Caco-2 (cell line): ENCODE results near the gene FLT3LG. TPM values are rescaled to one million over a fixed set of nuclear protein-coding genes. Genes with fewer than 3 reads are reported as not detected.
A peak's percentile ranks its signal among the peaks of the same experiment; 100 is the strongest.

Experiments
- BruUV-seq: library from RNA; stranded (reverse); fragments of 400-500 nt; replicated peaks from 2 replicates; lab custom pipeline; 2021; lab: Mats Ljungman, UMichigan
- CTCF ChIA-PET: fragments of 300-600 bp; sonication (Branson Sonifier 250); formaldehyde crosslinking; loops from one replicate; lab custom pipeline; 2022; ENCODE audit warnings: antibody characterized with exemption; lab: Charles Lee
- POLR2A ChIA-PET: fragments of 300-600 bp; sonication (Branson Sonifier 250); formaldehyde crosslinking; loops from one replicate; lab custom pipeline; 2022; ENCODE audit warnings: antibody characterized with exemption; lab: Charles Lee
- DNase-seq, 2 experiments: peaks; one replicate each; pipeline versions ENCODE4 v3.0.0 to v3.0.0-alpha.2; 2020 to 2022
- H3K27me3 ChIP-seq: replicated peaks from 2 replicates; pipeline ENCODE4 v1.6.0; 2011; ENCODE audit warnings: low read length; ENCODE audit not compliant: control insufficient read depth, insufficient read depth
- H3K36me3 ChIP-seq: 2 replicates; pipeline ENCODE4 v1.5.1; 2011; ENCODE audit warnings: low read length; ENCODE audit not compliant: control insufficient read depth, insufficient read depth
- H3K4me1 ChIP-seq: fragments of 250-450 bp; sonication (Bioruptor Pico); 2 replicates; pipeline ENCODE4 v1.5.1; 2020; ENCODE audit warnings: mild to moderate bottlenecking
- H3K4me3 ChIP-seq: 2 replicates; pipeline ENCODE4 v1.5.1; 2011; ENCODE audit warnings: low read depth, mild to moderate bottlenecking, control low read depth, low read length
- H3K9me3 ChIP-seq: fragments of 250-450 bp; sonication (Bioruptor Pico); 2 replicates; pipeline ENCODE4 v1.5.1; 2020; ENCODE audit warnings: mild to moderate bottlenecking, moderate library complexity
- H3K27ac Mint-ChIP-seq: one replicate; pipeline ENCODE4 v1.8.0; 2022; ENCODE audit warnings: mixed read lengths; ENCODE audit not compliant: unreplicated experiment
- H3K27me3 Mint-ChIP-seq: one replicate; pipeline ENCODE4 v1.8.0; 2022; ENCODE audit warnings: mixed read lengths; ENCODE audit not compliant: insufficient read depth, unreplicated experiment
- H3K36me3 Mint-ChIP-seq: one replicate; pipeline ENCODE4 v1.8.0; 2022; ENCODE audit warnings: mild to moderate bottlenecking, mixed read lengths; ENCODE audit not compliant: insufficient read depth, unreplicated experiment
- H3K4me1 Mint-ChIP-seq: one replicate; pipeline ENCODE4 v1.8.0; 2022; ENCODE audit warnings: low read depth, mixed read lengths; ENCODE audit not compliant: unreplicated experiment
- H3K4me3 Mint-ChIP-seq: one replicate; pipeline ENCODE4 v1.8.0; 2022; ENCODE audit warnings: mild to moderate bottlenecking, moderate library complexity, mixed read lengths; ENCODE audit not compliant: unreplicated experiment
- H3K9me3 Mint-ChIP-seq: one replicate; pipeline ENCODE4 v1.8.0; 2022; ENCODE audit warnings: mixed read lengths; ENCODE audit not compliant: unreplicated experiment
- intact Hi-C: fragments of 100-400 bp; cut with micrococcal nuclease; formaldehyde crosslinking; loops from one replicate; pipeline ENCODE4 v1.10.0; 2022; ENCODE audit not compliant: unreplicated experiment
- total RNA-seq: library from RNA; stranded (reverse); gene quantifications from 2 replicates; pipeline ENCODE4 v1.2.3, GENCODE V29; 2022
- TF ChIP-seq, protein P1 (sequence below), 2 experiments: fragments of 200-600 bp in 1 of 2; IDR thresholded peaks; 1 replicate in 1 of 2; 2 replicates in 1 of 2; pipeline versions ENCODE4 v1.5.1 to v1.8.0; 2011 to 2022; ENCODE audit warnings: antibody characterized with exemption in 1 of 2, control low read depth in 1 of 2, inconsistent platforms in 1 of 2, low read depth in 1 of 2, low read length in 1 of 2, mild to moderate bottlenecking in 1 of 2, moderate library complexity in 1 of 2; ENCODE audit not compliant: insufficient read depth in 1 of 2, severe bottlenecking in 1 of 2, unreplicated experiment in 1 of 2

Gene FLT3LG
- total RNA-seq, 1 experiment from 2014 or later = 2.1 TPM

DNA sequence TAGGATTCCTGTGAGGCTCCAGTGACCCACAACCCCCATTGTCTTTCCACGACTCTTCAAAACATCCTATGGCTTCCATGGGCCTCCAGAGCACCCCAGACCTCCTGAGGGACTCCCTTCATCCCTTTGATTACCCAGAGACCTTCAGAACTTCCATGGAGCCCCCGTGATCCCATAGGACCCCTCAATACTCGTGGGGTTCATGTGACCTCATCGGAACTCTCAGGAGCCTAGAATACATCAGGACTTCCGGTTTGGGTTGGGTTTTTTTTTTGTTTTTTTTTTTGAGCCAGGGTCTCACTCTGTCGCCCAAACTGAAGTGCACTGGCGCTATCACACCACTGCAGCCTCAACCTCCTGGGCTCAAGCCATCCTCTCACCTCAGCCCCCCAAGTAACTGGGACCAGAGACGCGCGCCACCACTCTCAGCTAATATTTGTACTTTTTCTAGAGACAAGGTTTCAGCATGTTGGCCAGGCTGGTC is 20.2 kb upstream of the FLT3LG start:
- CTCF ChIA-PET = interaction anchor here (1.0 to 1.3 kb wide), 9 partner anchors 18 to 460 kb away, joined by 3 to 7 read pairs (median 3); partner anchors contain the start of genes GYS1 and RUVBL2
- Mint-ChIP-seq H3K9me3 (no peaks in the 10 kb centered on the region), H3K27ac (peak overlapping the region; percentile 100), H3K36me3 (peaks cover 49% of the 10 kb centered on the region), H3K4me3 (peak overlapping the region; percentile 98), H3K27me3 (no peaks in the 10 kb centered on the region), H3K4me1 (peaks cover 10% of the 10 kb centered on the region)
- Histone ChIP-seq H3K4me3 (peak overlapping the region; percentile 61), H3K4me1 (peaks cover 6% of the 10 kb centered on the region; the same call in 1 of the 2 replicates), H3K27me3 (no peaks in the 10 kb centered on the region), H3K36me3 (peaks cover 5% of the 10 kb centered on the region), H3K9me3 (no peaks in the 10 kb centered on the region)
- POLR2A ChIA-PET = interaction anchor here (0.6 to 1.0 kb wide), 13 partner anchors 9 to 188 kb away, joined by 3 to 14 read pairs (median 5); partner anchors contain the start of genes PRRG2, RPS11, RRAS and SCAF1
- TF ChIP-seq, protein P1, sequence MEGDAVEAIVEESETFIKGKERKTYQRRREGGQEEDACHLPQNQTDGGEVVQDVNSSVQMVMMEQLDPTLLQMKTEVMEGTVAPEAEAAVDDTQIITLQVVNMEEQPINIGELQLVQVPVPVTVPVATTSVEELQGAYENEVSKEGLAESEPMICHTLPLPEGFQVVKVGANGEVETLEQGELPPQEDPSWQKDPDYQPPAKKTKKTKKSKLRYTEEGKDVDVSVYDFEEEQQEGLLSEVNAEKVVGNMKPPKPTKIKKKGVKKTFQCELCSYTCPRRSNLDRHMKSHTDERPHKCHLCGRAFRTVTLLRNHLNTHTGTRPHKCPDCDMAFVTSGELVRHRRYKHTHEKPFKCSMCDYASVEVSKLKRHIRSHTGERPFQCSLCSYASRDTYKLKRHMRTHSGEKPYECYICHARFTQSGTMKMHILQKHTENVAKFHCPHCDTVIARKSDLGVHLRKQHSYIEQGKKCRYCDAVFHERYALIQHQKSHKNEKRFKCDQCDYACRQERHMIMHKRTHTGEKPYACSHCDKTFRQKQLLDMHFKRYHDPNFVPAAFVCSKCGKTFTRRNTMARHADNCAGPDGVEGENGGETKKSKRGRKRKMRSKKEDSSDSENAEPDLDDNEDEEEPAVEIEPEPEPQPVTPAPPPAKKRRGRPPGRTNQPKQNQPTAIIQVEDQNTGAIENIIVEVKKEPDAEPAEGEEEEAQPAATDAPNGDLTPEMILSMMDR (IDR thresholded peaks at IDR 0.05; ENCODE audit: insufficient read depth in 1 of 2, low read depth in 1 of 2, low read length in 1 of 2, severe bottlenecking in 1 of 2, unreplicated experiment in 1 of 2) = no peak
- intact Hi-C loops = loop anchor here (1.0 kb wide), 2 partner anchors 34 to 43 kb away; partner anchors contain the start of genes RPL13A and RPS11
- TSS peak; percentile 90 for BruUV-seq
- DNase-seq = no peak

DNA sequence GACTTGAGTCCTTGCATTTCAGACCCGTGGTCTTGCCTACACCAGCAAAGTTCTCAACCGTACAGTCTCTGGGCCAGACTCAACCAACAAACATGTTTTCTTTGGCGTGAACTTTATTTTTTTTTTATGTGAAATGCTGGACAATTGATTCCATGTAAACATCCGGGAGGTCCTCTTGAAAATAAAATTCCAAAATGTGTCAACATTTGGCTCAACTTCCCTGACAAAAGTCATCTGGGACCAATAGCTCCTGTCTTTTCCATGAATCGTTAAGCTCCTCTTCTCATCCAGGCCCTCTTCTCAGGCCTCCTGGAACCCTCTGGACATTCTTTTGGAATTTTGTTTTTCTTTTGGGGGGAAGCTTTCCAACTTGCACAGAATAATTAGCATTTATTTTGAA is 18.2 kb upstream of the FLT3LG start:
- Histone ChIP-seq H3K4me3 (no peak overlapping the region), H3K9me3 (no peaks in the 10 kb centered on the region), H3K27me3 (no peaks in the 10 kb centered on the region), H3K4me1 (peaks cover 6% of the 10 kb centered on the region; the same call in 1 of the 2 replicates), H3K36me3 (no peaks in the 10 kb centered on the region; the same call in none of the 2 replicates)
- Mint-ChIP-seq H3K9me3 (no peaks in the 10 kb centered on the region), H3K27me3 (no peaks in the 10 kb centered on the region), H3K4me3 (peak overlapping the region; percentile 27), H3K36me3 (peaks cover 36% of the 10 kb centered on the region), H3K27ac (no peak overlapping the region), H3K4me1 (peaks cover 1% of the 10 kb centered on the region)
- TF ChIP-seq, protein P1 (IDR thresholded peaks at IDR 0.05; ENCODE audit: insufficient read depth in 1 of 2, low read depth in 1 of 2, low read length in 1 of 2, severe bottlenecking in 1 of 2, unreplicated experiment in 1 of 2) = no peak
- BruUV-seq = no TSS peak
- ChIA-PET POLR2A (no interaction called here), CTCF (no interaction called here)
- intact Hi-C loops = no loop called here
- no peak for DNase-seq

DNA sequence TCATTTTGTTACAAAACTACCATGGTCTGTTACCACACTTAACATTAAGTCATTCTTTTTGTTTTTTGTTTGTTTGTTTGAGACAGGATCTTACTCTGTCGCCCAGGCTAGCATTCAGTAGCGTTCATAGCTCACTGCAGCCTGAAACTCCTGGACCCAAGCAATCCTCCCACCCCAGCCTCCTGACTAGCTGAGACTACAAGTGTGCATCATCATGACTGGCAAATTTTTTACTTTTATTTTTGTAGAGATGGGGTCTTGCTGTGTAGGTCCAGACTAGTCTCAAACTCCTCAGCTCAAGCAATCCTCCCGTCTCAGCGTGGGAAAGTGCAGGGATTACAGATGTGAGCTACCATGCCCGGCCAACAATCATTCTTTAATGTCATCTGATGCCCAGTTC is 17.7 kb upstream of the FLT3LG start:
- no peaks in the 10 kb centered on the region for H3K4me1 Mint-ChIP-seq

More for the DNA sequence above, 17.7 kb upstream of the FLT3LG start:
- Mint-ChIP-seq H3K27me3 (no peaks in the 10 kb centered on the region), H3K4me3 (peak overlapping the region; percentile 27), H3K9me3 (no peaks in the 10 kb centered on the region), H3K36me3 (peaks cover 31% of the 10 kb centered on the region), H3K27ac (no peak overlapping the region)
- ChIA-PET POLR2A (interaction anchor here (0.6 kb wide), 1 partner anchor 40 kb away, joined by 5 read pairs; the partner anchor contains the start of gene RPS11), CTCF (no interaction called here)
- H3K36me3 ChIP-seq = no peaks in the 10 kb centered on the region; the same call in none of the 2 replicates
- DNase-seq = no peak
- BruUV-seq = no TSS peak
- TF ChIP-seq, protein P1 (IDR thresholded peaks at IDR 0.05; ENCODE audit: insufficient read depth in 1 of 2, low read depth in 1 of 2, low read length in 1 of 2, severe bottlenecking in 1 of 2, unreplicated experiment in 1 of 2) = no peak
- H3K27me3 ChIP-seq = no peaks in the 10 kb centered on the region
- H3K9me3 ChIP-seq = no peaks in the 10 kb centered on the region
- H3K4me3 ChIP-seq = no peak overlapping the region
- intact Hi-C loops = no loop called here
- H3K4me1 ChIP-seq = peaks cover 6% of the 10 kb centered on the region; the same call in 1 of the 2 replicates
